Activated CD4-positive, alpha-beta memory T cell treated with anti-CD3 and anti-CD28 coated beads for 36 hours (primary cell): Measurements from ENCODE around the gene DYNLT1. TPM values are rescaled to one million over a fixed set of nuclear protein-coding genes. Genes with fewer than 3 reads are reported as not detected.

ENCODE experiments used
- CTCF ChIA-PET: fragments of 350-600 bp; sonication (Branson Sonifier 250); formaldehyde crosslinking; loops from one replicate; lab custom pipeline; 2021; ENCODE audit warnings: antibody characterized with exemption, inconsistent platforms; lab: Charles Lee
- POLR2A ChIA-PET: fragments of 350-600 bp; sonication (Branson Sonifier 250); formaldehyde crosslinking; loops from one replicate; lab custom pipeline; 2021; ENCODE audit warnings: antibody characterized with exemption; lab: Charles Lee
- DNase-seq: peaks from one replicate; pipeline ENCODE4 v3.0.0-alpha.2; 2020
- H3K27ac Mint-ChIP-seq: one replicate; pipeline ENCODE4 v1.8.0; 2021; ENCODE audit warnings: mixed read lengths
- H3K27me3 Mint-ChIP-seq: one replicate; pipeline ENCODE4 v1.8.0; 2021; ENCODE audit warnings: mixed read lengths
- H3K36me3 Mint-ChIP-seq: one replicate; pipeline ENCODE4 v1.8.0; 2021; ENCODE audit warnings: mixed read lengths
- H3K4me1 Mint-ChIP-seq: one replicate; pipeline ENCODE4 v1.8.0; 2021; ENCODE audit warnings: low read depth, mixed read lengths
- H3K4me3 Mint-ChIP-seq: one replicate; pipeline ENCODE4 v1.8.0; 2021; ENCODE audit warnings: mild to moderate bottlenecking, mixed read lengths
- H3K9me3 Mint-ChIP-seq: one replicate; pipeline ENCODE4 v1.8.0; 2021; ENCODE audit warnings: mixed read lengths
- intact Hi-C: fragments of 100-400 bp; cut with micrococcal nuclease; formaldehyde crosslinking; loops from one replicate; pipeline ENCODE4 v1.15.1; 2023
- total RNA-seq, 2 experiments: library from RNA; stranded (reverse); gene quantifications; one replicate each; pipeline ENCODE4 v1.2.3, GENCODE V29; 2021

DYNLT1 gene
- total RNA-seq, 2 experiments from 2014 or later = 117 to 120 TPM

- no peaks in the 10 kb centered on the region for H3K9me3 Mint-ChIP-seq
- peak; percentile 93 for DNase-seq
- ChIA-PET POLR2A (interaction anchor here (0.5 to 2.2 kb wide), 14 partner anchors 9 to 458 kb away, joined by 3 to 13 read pairs (median 4); no protein-coding TSS in a partner anchor), CTCF (interaction anchor here (0.7 to 3.3 kb wide), 10 partner anchors 10 to 460 kb away, joined by 3 to 18 read pairs (median 4); no protein-coding TSS in a partner anchor)
- H3K4me1 Mint-ChIP-seq = peaks cover 77% of the 10 kb centered on the region
- peaks cover 38% of the 10 kb centered on the region for H3K36me3 Mint-ChIP-seq
- peak within 1 kb of the TSS; percentile 99 for H3K27ac Mint-ChIP-seq
- H3K27me3 Mint-ChIP-seq = no peaks in the 10 kb centered on the region
- peak within 1 kb of the TSS; percentile 79 for H3K4me3 Mint-ChIP-seq
- intact Hi-C loops = loop anchor here (1.0 to 10.0 kb wide), 10 partner anchors 19 to 887 kb away; no protein-coding TSS in a partner anchor
Observed at GRCh38 chr6:158649289-158650143, 5.0 kb upstream of the DYNLT1 start, which contains the start of gene SYTL3. Gene SYTL3, plus strand, starts transcription at chr6:158650054. Its CDS starts 13,215 bp downstream, at chr6:158663269.

- Mint-ChIP-seq H3K27me3 (no peaks in the 10 kb centered on the region), H3K27ac (peak overlapping the region; percentile 99), H3K4me1 (peaks cover 69% of the 10 kb centered on the region), H3K4me3 (peak overlapping the region; percentile 79), H3K9me3 (no peaks in the 10 kb centered on the region), H3K36me3 (peaks cover 32% of the 10 kb centered on the region)
- DNase-seq = peak; percentile 58
- ChIA-PET POLR2A (interaction anchor here (0.6 to 2.2 kb wide), 11 partner anchors 8 to 369 kb away, joined by 3 to 13 read pairs (median 5); no protein-coding TSS in a partner anchor), CTCF (interaction anchor here (1.0 to 3.3 kb wide), 6 partner anchors 11 to 461 kb away, joined by 3 to 18 read pairs (median 4); no protein-coding TSS in a partner anchor)
- intact Hi-C loops = loop anchor here (1.0 to 5.0 kb wide), 9 partner anchors 18 to 886 kb away; no protein-coding TSS in a partner anchor
Observed at GRCh38 chr6:158648682-158649131, 4.2 kb upstream of the DYNLT1 start.

- Mint-ChIP-seq H3K27ac (peak overlapping the region; percentile 28), H3K4me3 (peak overlapping the region; percentile 2), H3K4me1 (peaks cover 64% of the 10 kb centered on the region), H3K9me3 (no peaks in the 10 kb centered on the region), H3K36me3 (peaks cover 32% of the 10 kb centered on the region), H3K27me3 (no peaks in the 10 kb centered on the region)
- CTCF ChIA-PET = no interaction called here
- POLR2A ChIA-PET = no interaction called here
- intact Hi-C loops = loop anchor here (5.0 kb wide), 3 partner anchors 415 to 885 kb away; no protein-coding TSS in a partner anchor
- DNase-seq = peak; percentile 3
Observed at GRCh38 chr6:158647501-158647900, 3.0 kb upstream of the DYNLT1 start.

- intact Hi-C loops = loop anchor here (5.0 kb wide), 3 partner anchors 414 to 884 kb away; no protein-coding TSS in a partner anchor
- Mint-ChIP-seq H3K4me3 (peak overlapping the region; percentile 97), H3K9me3 (no peaks in the 10 kb centered on the region), H3K4me1 (peaks cover 72% of the 10 kb centered on the region), H3K27me3 (no peaks in the 10 kb centered on the region), H3K36me3 (peaks cover 35% of the 10 kb centered on the region), H3K27ac (peak overlapping the region; percentile 91)
- CTCF ChIA-PET = interaction anchor here (1.2 to 3.2 kb wide), 2 partner anchors 13 to 45 kb away, joined by 6 to 21 read pairs; no protein-coding TSS in a partner anchor
- POLR2A ChIA-PET = interaction anchor here (0.7 to 5.7 kb wide), 5 partner anchors 7 to 45 kb away, joined by 3 to 99 read pairs (median 4); no protein-coding TSS in a partner anchor
- peak; percentile 13 for DNase-seq
Observed at GRCh38 chr6:158646023-158646910, 1.7 kb upstream of the DYNLT1 start.

GRCh38 chr6:158645064-158646022 lies 800 bp upstream of the DYNLT1 start:
- Mint-ChIP-seq H3K36me3 (peaks cover 37% of the 10 kb centered on the region), H3K4me1 (peaks cover 77% of the 10 kb centered on the region), H3K4me3 (peak overlapping the region; percentile 97), H3K9me3 (no peaks in the 10 kb centered on the region), H3K27ac (peak overlapping the region; percentile 91), H3K27me3 (no peaks in the 10 kb centered on the region)
- ChIA-PET CTCF (interaction anchor here (1.2 to 3.2 kb wide), 4 partner anchors 7 to 326 kb away, joined by 3 to 21 read pairs (median 9); no protein-coding TSS in a partner anchor), POLR2A (interaction anchor here (0.7 to 5.7 kb wide), 12 partner anchors 8 to 619 kb away, joined by 3 to 99 read pairs (median 4); partner anchors contain the start of gene TMEM181)
- peak; percentile 67 for DNase-seq
- intact Hi-C loops = loop anchor here (1.0 to 5.0 kb wide), 4 partner anchors 8 to 883 kb away; no protein-coding TSS in a partner anchor

- CTCF ChIA-PET = interaction anchor here (1.3 to 3.2 kb wide), 5 partner anchors 9 to 423 kb away, joined by 3 to 21 read pairs (median 12); no protein-coding TSS in a partner anchor
- peak; percentile 22 for DNase-seq
- POLR2A ChIA-PET = interaction anchor here (1.1 to 5.7 kb wide), 12 partner anchors 10 to 436 kb away, joined by 3 to 99 read pairs (median 6); partner anchors contain the start of genes EZR, TAGAP and TMEM181
- Mint-ChIP-seq H3K4me3 (peak overlapping the region; percentile 97), H3K27me3 (no peaks in the 10 kb centered on the region), H3K36me3 (peaks cover 44% of the 10 kb centered on the region), H3K4me1 (peaks cover 80% of the 10 kb centered on the region), H3K27ac (peak overlapping the region; percentile 100), H3K9me3 (no peaks in the 10 kb centered on the region)
- intact Hi-C loops = no loop called here
Observed at GRCh38 chr6:158643836-158644230, 710 bp downstream of the DYNLT1 start.

- H3K27ac Mint-ChIP-seq = peak overlapping the region; percentile 100
- peaks cover 75% of the 10 kb centered on the region for H3K4me1 Mint-ChIP-seq
- H3K27me3 Mint-ChIP-seq = no peaks in the 10 kb centered on the region
- intact Hi-C loops = no loop called here
- ChIA-PET POLR2A (interaction anchor here (0.6 to 5.7 kb wide), 2 partner anchors 12 to 417 kb away, joined by 3 to 99 read pairs; no protein-coding TSS in a partner anchor), CTCF (interaction anchor here (1.3 to 1.9 kb wide), 3 partner anchors 18 to 428 kb away, joined by 6 to 14 read pairs (median 7); no protein-coding TSS in a partner anchor)
- peak overlapping the region; percentile 97 for H3K4me3 Mint-ChIP-seq
- DNase-seq = peak; percentile 9
- H3K9me3 Mint-ChIP-seq = no peaks in the 10 kb centered on the region
- peaks cover 55% of the 10 kb centered on the region for H3K36me3 Mint-ChIP-seq
Observed at GRCh38 chr6:158642097-158642601, 2.4 kb downstream of the DYNLT1 start.

- Mint-ChIP-seq H3K27me3 (no peaks in the 10 kb centered on the region), H3K4me3 (peak overlapping the region; percentile 62), H3K27ac (peak overlapping the region; percentile 75), H3K4me1 (peaks cover 72% of the 10 kb centered on the region), H3K9me3 (no peaks in the 10 kb centered on the region), H3K36me3 (peaks cover 70% of the 10 kb centered on the region)
- POLR2A ChIA-PET = interaction anchor here (0.7 to 2.2 kb wide), 3 partner anchors 9 to 13 kb away, joined by 3 to 5 read pairs (median 5); partner anchors contain the start of gene SYTL3
- DNase-seq = peak; percentile 10
- CTCF ChIA-PET = interaction anchor here (1.2 to 1.4 kb wide), 2 partner anchors 419 to 426 kb away, joined by 3 to 4 read pairs; no protein-coding TSS in a partner anchor
- intact Hi-C loops = no loop called here
Observed at GRCh38 chr6:158640519-158640918, 4.0 kb downstream of the DYNLT1 start.

GRCh38 chr6:158639056-158639455 lies 5.5 kb downstream of the DYNLT1 start:
- POLR2A ChIA-PET = interaction anchor here (1.0 to 2.2 kb wide), 4 partner anchors 9 to 52 kb away, joined by 3 to 7 read pairs (median 4); partner anchors contain the start of gene SYTL3

More at GRCh38 chr6:158639056-158639455, 5.5 kb downstream of the DYNLT1 start:
- peaks cover 69% of the 10 kb centered on the region for H3K4me1 Mint-ChIP-seq
- H3K4me3 Mint-ChIP-seq = no peak overlapping the region
- DNase-seq = peak; percentile 4
- CTCF ChIA-PET = interaction anchor here (0.8 to 1.7 kb wide), 4 partner anchors 9 to 334 kb away, joined by 3 to 4 read pairs (median 3); no protein-coding TSS in a partner anchor
- H3K27ac Mint-ChIP-seq = peak overlapping the region; percentile 75
- no peaks in the 10 kb centered on the region for H3K27me3 Mint-ChIP-seq
- no peaks in the 10 kb centered on the region for H3K9me3 Mint-ChIP-seq
- intact Hi-C loops = no loop called here
- peaks cover 75% of the 10 kb centered on the region for H3K36me3 Mint-ChIP-seq
